Pancreas (tissue), 10 donors: ENCODE data around the gene ARHGAP26. TPM values are rescaled to one million over a fixed set of nuclear protein-coding genes. Genes with fewer than 3 reads are reported as not detected.

Experiments
- ATAC-seq, 4 donors: fragments of 200-7000 bp; cut with Tn5 transposase; one replicate each; pipeline versions ENCODE4 v1.8.0 to v1.9.1; 2020; ENCODE audit warnings: mild to moderate bottlenecking in 4 of 4, moderate library complexity in 4 of 4
- DNase-seq, 6 donors: peaks; one replicate each; pipeline ENCODE4 v3.0.0-alpha.2; 2020
- FAIRE-seq: peaks from 2 replicates; lab custom pipeline; 2012; peaks lifted over from hg19 to GRCh38; lab: Jason Lieb, UNC
- H3K27ac ChIP-seq, 4 donors: fragments of 200-600 bp; sonication (generic); 1 replicate in 3 of 4; 2 replicates in 1 of 4; pipeline versions ENCODE4 v1.5.0 to v1.8.0; 2020
- H3K27me3 ChIP-seq, 4 donors: fragments of 200-600 bp; one replicate each; pipeline ENCODE4 v1.8.0; 2021
- H3K36me3 ChIP-seq, 3 donors: fragments of 200-600 bp; sonication (generic) in 1 of 3; one replicate each; pipeline versions ENCODE4 v1.5.0 to v1.8.0; 2020 to 2021
- H3K4me1 ChIP-seq, 3 donors: fragments of 200-600 bp; one replicate each; pipeline ENCODE4 v1.8.0; 2021
- H3K4me3 ChIP-seq, 4 donors: fragments of 200-600 bp; sonication (generic) in 2 of 4; one replicate each; pipeline versions ENCODE4 v1.5.0 to v1.8.0; 2020 to 2021
- H3K9me3 ChIP-seq, 4 donors: fragments of 200-600 bp; one replicate each; pipeline ENCODE4 v1.8.0; 2021
- CTCF ChIP-seq, 4 donors: fragments of 200-600 bp; sonication (generic) in 3 of 4; IDR thresholded peaks; one replicate each; pipeline versions ENCODE4 v1.5.0 to v1.8.0; 2021; ENCODE audit warnings: antibody characterized with exemption in 4 of 4
- WGBS, 2 donors: extraction: QIAGEN DNeasy Blood & Tissue Kit; methylation state at CpG; one replicate each; pipeline ENCODE4 v1.1.7; 2013; 5-methylcytosine and 5-hydroxymethylcytosine counted together
- intact Hi-C, 3 donors: fragments of 100-400 bp; cut with DNase I; formaldehyde crosslinking; loops; one replicate each; pipeline versions ENCODE4 v1.11.1 to v1.14.2; 2022
- polyA plus RNA-seq, 2 donors: library from polyadenylated mRNA; stranded (reverse); fragments of 200-250 nt; gene quantifications; one replicate each; pipeline ENCODE4 v1.2.3, GENCODE V29; 2013
- total RNA-seq, 6 donors: library from RNA; stranded (reverse); fragmentation: NEBNext Ultra II Directional in 4 of 6; extraction: Animal tissue kit (Norgen Biotek cat#: 25700) in 4 of 6; gene quantifications; one replicate each; pipeline versions ENCODE4 v1.2.1 to v1.2.4, GENCODE V29; 2021 to 2023
- donor health status: healthy with polysubstance abuse.
- donor health status: DM: no; HTN: no; CAD: no; lungs with moderate emphysema.
- donor health status: DM: no; HTN: no; CAD: no.
- donor health status: control.
- donor health status: control.
- donor health status: Bipolar disorder and iron deficiency.
- donor health status: DM: yes; HTN: yes; CAD: no.
- donor health status: DM: no; HTN: no; CAD: no.
- donor health status: DM: no; HTN: no; CAD: no.
- donor health status: DM: yes; HTN: yes; CAD: no.

The ARHGAP26 gene
- total and polyA plus RNA-seq, 8 donors: 3.0 to 28.1 (median 10.3) TPM

DNA sequence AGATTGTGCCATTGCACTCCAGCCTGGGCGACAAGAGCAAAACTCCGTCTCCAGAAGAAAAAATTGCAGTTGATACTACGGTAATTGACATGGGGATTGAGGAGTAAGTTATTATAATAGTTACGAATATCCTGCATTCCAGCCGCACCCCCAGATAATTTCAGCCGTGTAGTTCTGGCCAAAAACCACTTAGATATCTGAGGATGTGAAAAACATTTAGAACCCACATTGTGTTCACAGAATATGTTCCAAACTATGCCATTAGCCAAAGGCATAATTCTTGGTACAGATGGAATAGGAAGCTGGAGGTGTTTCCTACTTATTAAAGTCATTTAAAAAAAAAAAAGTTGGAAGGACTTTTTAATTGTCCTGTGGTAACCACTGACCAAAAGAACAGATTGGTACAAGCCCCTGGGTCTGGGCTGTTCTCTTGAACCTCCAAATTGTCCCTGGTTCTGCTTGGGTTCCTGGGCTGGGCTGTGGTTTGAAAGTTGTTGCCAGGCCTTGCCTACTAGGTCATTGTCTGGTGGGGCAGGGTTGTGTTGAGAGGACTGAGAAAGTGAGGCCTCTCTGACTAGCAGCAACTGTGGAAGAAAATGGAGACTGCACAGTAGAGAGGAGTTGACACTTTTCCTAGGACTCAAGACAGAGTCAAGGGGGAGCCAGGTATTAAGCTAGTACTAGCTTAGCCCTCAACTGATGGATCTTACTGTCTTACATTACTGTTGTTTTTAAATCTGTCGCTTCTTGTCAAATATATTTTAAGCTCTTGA, 434.5 kb downstream of the ARHGAP26 start:
- intact Hi-C loops: no loop called here
- no peaks in the 10 kb centered on the region for H3K27me3 ChIP-seq
- no peak overlapping the region for H3K4me3 ChIP-seq
- H3K9me3 ChIP-seq: no peaks in the 10 kb centered on the region
- H3K27ac ChIP-seq: no peak overlapping the region
- H3K4me1 ChIP-seq: no peaks in the 10 kb centered on the region
- no peaks in the 10 kb centered on the region for H3K36me3 ChIP-seq
- WGBS, 2 donors: 90 to 92% methylated on average over 7 of the region's 7 CpGs
- TF ChIP-seq CTCF (IDR thresholded peaks at IDR 0.05): no peak
- ATAC-seq (no peak), DNase-seq (no peak), FAIRE-seq (no peak)

DNA sequence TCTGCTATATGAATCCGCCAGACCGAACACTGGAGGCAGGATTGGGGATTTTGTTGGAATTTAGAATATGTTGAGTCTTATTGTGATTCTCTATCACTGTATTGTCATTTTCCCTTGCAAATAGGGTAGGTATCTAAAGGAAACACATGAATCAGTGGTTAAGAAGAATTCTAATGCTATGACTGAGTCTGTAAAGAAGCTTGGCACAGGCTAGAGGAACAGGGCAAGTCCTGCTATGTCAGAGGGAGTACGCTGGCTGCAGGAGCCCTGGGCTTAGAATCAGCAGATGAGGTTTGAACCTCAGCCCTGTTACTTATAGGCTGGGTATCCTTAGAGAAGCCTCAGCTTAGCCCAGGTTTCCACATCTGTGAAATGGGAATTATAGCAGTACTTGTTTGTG, 435.2 kb downstream of the ARHGAP26 start:
- 97 to 98% methylated on average over 3 of the region's 3 CpGs for WGBS, 2 donors
- no peaks in the 10 kb centered on the region for H3K27me3 ChIP-seq
- H3K4me1 ChIP-seq: no peaks in the 10 kb centered on the region
- TF ChIP-seq CTCF (IDR thresholded peaks at IDR 0.05): no peak
- H3K36me3 ChIP-seq: no peaks in the 10 kb centered on the region
- no peak overlapping the region for H3K27ac ChIP-seq
- H3K4me3 ChIP-seq: no peak overlapping the region
- intact Hi-C loops: no loop called here
- no peaks in the 10 kb centered on the region for H3K9me3 ChIP-seq
- no peak for DNase-seq
- peak in 1 of 4 donors; percentile 46 for ATAC-seq
- FAIRE-seq: no peak

GRCh38 chr5:143205883-143206195, 435.7 kb downstream of the ARHGAP26 start:
- Histone ChIP-seq H3K9me3 (no peaks in the 10 kb centered on the region), H3K27me3 (no peaks in the 10 kb centered on the region), H3K4me1 (no peaks in the 10 kb centered on the region), H3K27ac (no peak overlapping the region), H3K4me3 (no peak overlapping the region), H3K36me3 (no peaks in the 10 kb centered on the region)
- no peak for FAIRE-seq
- 91 to 92% methylated on average over 3 of the region's 3 CpGs for WGBS, 2 donors
- ATAC-seq: no peak
- intact Hi-C loops: no loop called here
- TF ChIP-seq CTCF (IDR thresholded peaks at IDR 0.05): no peak
- no peak for DNase-seq

GRCh38 chr5:143206196-143207053, 436.2 kb downstream of the ARHGAP26 start:
- no peaks in the 10 kb centered on the region for H3K36me3 ChIP-seq
- intact Hi-C loops: no loop called here
- 86 to 90% methylated on average over 19 of the region's 19 CpGs for WGBS, 2 donors
- no peaks in the 10 kb centered on the region for H3K4me1 ChIP-seq
- ATAC-seq (no peak), FAIRE-seq (no peak), DNase-seq (no peak)
- no peaks in the 10 kb centered on the region for H3K9me3 ChIP-seq
- no peaks in the 10 kb centered on the region for H3K27me3 ChIP-seq
- no peak overlapping the region for H3K27ac ChIP-seq
- no peak for TF ChIP-seq CTCF (IDR thresholded peaks at IDR 0.05)
- no peak overlapping the region for H3K4me3 ChIP-seq

GRCh38 chr5:143207058-143207457, 436.9 kb downstream of the ARHGAP26 start:
- no peaks in the 10 kb centered on the region for H3K36me3 ChIP-seq
- WGBS, 2 donors: 95 to 98% methylated on average over 13 of the region's 13 CpGs
- FAIRE-seq: no peak

More at GRCh38 chr5:143207058-143207457, 436.9 kb downstream of the ARHGAP26 start:
- ATAC-seq (no peak), DNase-seq (no peak)
- no peaks in the 10 kb centered on the region for H3K27me3 ChIP-seq
- H3K4me3 ChIP-seq: no peak overlapping the region
- no peak for TF ChIP-seq CTCF (IDR thresholded peaks at IDR 0.05)
- H3K4me1 ChIP-seq: no peaks in the 10 kb centered on the region
- H3K27ac ChIP-seq: no peak overlapping the region
- H3K9me3 ChIP-seq: no peaks in the 10 kb centered on the region
- intact Hi-C loops: no loop called here
